K562 (cell line): ENCODE measurements around the gene SARS2.

ENCODE experiments used
- ELF4 ChIP-seq: fragments of 450-650 bp; formaldehyde crosslinking; IDR thresholded peaks from 2 replicates; pipeline ENCODE4 v1.4.0; 2022; ENCODE audit warnings: missing genetic modification characterization
- ESRRA ChIP-seq: fragments of 450-650 bp; IDR thresholded peaks from 2 replicates; pipeline ENCODE4 v1.6.1; 2014; ENCODE audit warnings: low read depth, mild to moderate bottlenecking, moderate library complexity, borderline replicate concordance
- MAFG ChIP-seq: fragments of 450-650 bp; conservative IDR thresholded peaks from 2 replicates; pipeline ENCODE4 v1.6.1; 2016; ENCODE audit warnings: missing genetic modification characterization, missing compliant biosample characterization
- MAZ ChIP-seq, 2 experiments: fragments of 450-650 bp in 1 of 2; sonication (generic) in 1 of 2; formaldehyde crosslinking; IDR thresholded peaks in 1 of 2; conservative IDR thresholded peaks in 1 of 2; 2 replicates each; pipeline versions ENCODE4 v1.4.0 to v1.5.0; 2020; ENCODE audit warnings: mild to moderate bottlenecking in 1 of 2, missing genetic modification reagents in 1 of 2
- NR4A1 ChIP-seq, 2 experiments: fragments of 250-450 bp in 1 of 2; fragments of 450-650 bp in 1 of 2; sonication (Bioruptor Pico) in 1 of 2; IDR thresholded peaks; 2 replicates each; pipeline versions ENCODE4 v1.4.0 to v1.6.1; 2016 to 2020; ENCODE audit warnings: mild to moderate bottlenecking in 2 of 2, missing compliant biosample characterization in 1 of 2, missing genetic modification characterization in 1 of 2, moderate library complexity in 1 of 2
- PHF20 ChIP-seq: fragments of 450-650 bp; IDR thresholded peaks from 2 replicates; pipeline ENCODE4 v1.6.1; 2018; ENCODE audit not compliant: partially characterized antibody
- POLR2A ChIP-seq: fragments of 450-650 bp; conservative IDR thresholded peaks from 2 replicates; pipeline ENCODE4 v1.6.1; 2016
- TEAD2 ChIP-seq: fragments of 450-650 bp; IDR thresholded peaks from 2 replicates; pipeline ENCODE4 v1.6.1; 2016; ENCODE audit warnings: missing genetic modification characterization, control low read depth, missing compliant biosample characterization
- ZFP36 ChIP-seq: fragments of 150-350 bp; IDR thresholded peaks from 2 replicates; pipeline ENCODE4 v1.6.1; 2018; ENCODE audit warnings: low read length, low read depth; ENCODE audit not compliant: partially characterized antibody
- ZNF253 ChIP-seq: fragments of 250-450 bp; sonication (Bioruptor Pico); conservative IDR thresholded peaks from 2 replicates; pipeline ENCODE4 v1.6.1; 2021; ENCODE audit warnings: mild to moderate bottlenecking
- TF ChIP-seq, protein P1 (sequence below), 3 experiments: IDR thresholded peaks in 2 of 3; conservative IDR thresholded peaks in 1 of 3; 2 replicates each; pipeline ENCODE4 v1.5.1; 2011 to 2012; ENCODE audit warnings: low read length in 3 of 3, mild to moderate bottlenecking in 3 of 3, control low read depth in 2 of 3, improper control_type of control experiment in 1 of 3, inconsistent platforms in 1 of 3, low read depth in 1 of 3, mixed read lengths in 1 of 3, moderate library complexity in 1 of 3; ENCODE audit not compliant: insufficient read depth in 2 of 3

DNA sequence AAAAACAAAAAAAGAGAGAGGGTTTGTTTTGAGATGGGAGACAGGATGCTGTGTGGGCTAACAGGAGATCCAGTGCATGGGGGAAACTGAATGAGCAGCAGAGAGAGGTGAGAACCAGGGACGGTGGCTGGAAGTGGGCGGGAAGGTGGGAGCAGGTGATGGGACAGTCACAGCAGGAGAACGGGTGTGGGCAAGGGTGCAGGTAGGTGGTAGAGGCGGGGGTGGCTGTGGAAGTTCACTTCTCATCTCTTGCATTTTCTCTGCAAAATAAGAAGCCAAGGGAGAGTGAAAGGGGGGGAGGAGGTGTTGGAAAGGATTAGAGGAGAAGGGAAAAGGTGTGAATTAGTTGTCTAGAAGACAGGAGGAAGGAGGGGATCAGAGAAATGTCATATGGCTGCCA is 23.1 kb upstream of the SARS2 start:
- TF ChIP-seq POLR2A (no peak), MAFG (tag) (no peak), ZNF253 (CRISPR knock-in tag) (no peak), ZFP36 (no peak), NR4A1 (CRISPR knock-in tag; IDR thresholded peaks at IDR 0.05) (no peak), NR4A1 (tag; IDR thresholded peaks at IDR 0.05) (no peak), TEAD2 (tag) (no peak), ELF4 (no peak), PHF20 (no peak), MAZ (CRISPR knock-in tag; conservative IDR thresholded peaks at IDR 0.05 in 1 of 2, IDR thresholded peaks at IDR 0.05 in 1 of 2) (no peak), ESRRA (no peak)
- TF ChIP-seq, protein P1, sequence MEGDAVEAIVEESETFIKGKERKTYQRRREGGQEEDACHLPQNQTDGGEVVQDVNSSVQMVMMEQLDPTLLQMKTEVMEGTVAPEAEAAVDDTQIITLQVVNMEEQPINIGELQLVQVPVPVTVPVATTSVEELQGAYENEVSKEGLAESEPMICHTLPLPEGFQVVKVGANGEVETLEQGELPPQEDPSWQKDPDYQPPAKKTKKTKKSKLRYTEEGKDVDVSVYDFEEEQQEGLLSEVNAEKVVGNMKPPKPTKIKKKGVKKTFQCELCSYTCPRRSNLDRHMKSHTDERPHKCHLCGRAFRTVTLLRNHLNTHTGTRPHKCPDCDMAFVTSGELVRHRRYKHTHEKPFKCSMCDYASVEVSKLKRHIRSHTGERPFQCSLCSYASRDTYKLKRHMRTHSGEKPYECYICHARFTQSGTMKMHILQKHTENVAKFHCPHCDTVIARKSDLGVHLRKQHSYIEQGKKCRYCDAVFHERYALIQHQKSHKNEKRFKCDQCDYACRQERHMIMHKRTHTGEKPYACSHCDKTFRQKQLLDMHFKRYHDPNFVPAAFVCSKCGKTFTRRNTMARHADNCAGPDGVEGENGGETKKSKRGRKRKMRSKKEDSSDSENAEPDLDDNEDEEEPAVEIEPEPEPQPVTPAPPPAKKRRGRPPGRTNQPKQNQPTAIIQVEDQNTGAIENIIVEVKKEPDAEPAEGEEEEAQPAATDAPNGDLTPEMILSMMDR (IDR thresholded peaks at IDR 0.05 in 2 of 3, conservative IDR thresholded peaks at IDR 0.05 in 1 of 3; ENCODE audit: insufficient read depth in 2 of 3, low read depth in 1 of 3, low read length in 3 of 3) = no peak
